ENCODE results near the gene MOGAT2.

MOGAT2 gene

GRCh38 chr11:75760243-75760642, 42.6 kb downstream of the MOGAT2 start:
- no peak for FAIRE-seq

- FAIRE-seq: no peak
Observed at GRCh38 chr11:75760710-75761493, 43.3 kb downstream of the MOGAT2 start.

- no peak for FAIRE-seq
Observed at GRCh38 chr11:75762158-75762557, 44.5 kb downstream of the MOGAT2 start.

GRCh38 chr11:75762885-75763284, 45.2 kb downstream of the MOGAT2 start:
- no peak for FAIRE-seq

- no peak for FAIRE-seq
Observed at GRCh38 chr11:75763846-75764245, 46.2 kb downstream of the MOGAT2 start.

GRCh38 chr11:75765116-75765515, 47.5 kb downstream of the MOGAT2 start:
- no peak for FAIRE-seq

GRCh38 chr11:75766443-75767227, 49.0 kb downstream of the MOGAT2 start:
- FAIRE-seq: no peak

GRCh38 chr11:75767228-75767572, 49.6 kb downstream of the MOGAT2 start:
- no peak for FAIRE-seq

- FAIRE-seq: no peak
Observed at GRCh38 chr11:75767793-75768111, 50.1 kb downstream of the MOGAT2 start.

GRCh38 chr11:75768112-75768908, 50.7 kb downstream of the MOGAT2 start, which contains the start of gene DGAT2:
TSS of gene DGAT2 (plus strand) at chr11:75768778. CDS start at chr11:75768992, 214 bp downstream.
- no peak for FAIRE-seq

GRCh38 chr11:75768909-75769771, 51.5 kb downstream of the MOGAT2 start:
- FAIRE-seq: no peak

GRCh38 chr11:75770102-75770501, 52.5 kb downstream of the MOGAT2 start:
- FAIRE-seq: no peak

- no peak for FAIRE-seq
Observed at GRCh38 chr11:75771646-75772410, 54.2 kb downstream of the MOGAT2 start.

GRCh38 chr11:75773595-75774353, 56.1 kb downstream of the MOGAT2 start:
- FAIRE-seq: no peak

GRCh38 chr11:75775056-75775455, 57.4 kb downstream of the MOGAT2 start:
- no peak for FAIRE-seq

GRCh38 chr11:75776546-75776945, 58.9 kb downstream of the MOGAT2 start:
- no peak for FAIRE-seq

- no peak for FAIRE-seq
Observed at GRCh38 chr11:75777461-75778110, 59.9 kb downstream of the MOGAT2 start.

GRCh38 chr11:75778962-75779361, 61.3 kb downstream of the MOGAT2 start:
- no peak for FAIRE-seq

GRCh38 chr11:75779960-75780359, 62.3 kb downstream of the MOGAT2 start:
- FAIRE-seq: no peak

GRCh38 chr11:75780888-75781287, 63.2 kb downstream of the MOGAT2 start:
- no peak for FAIRE-seq

Data from islet of Langerhans (tissue), 1 donor.